ENCODE data around the gene ICAM5.

DNA sequence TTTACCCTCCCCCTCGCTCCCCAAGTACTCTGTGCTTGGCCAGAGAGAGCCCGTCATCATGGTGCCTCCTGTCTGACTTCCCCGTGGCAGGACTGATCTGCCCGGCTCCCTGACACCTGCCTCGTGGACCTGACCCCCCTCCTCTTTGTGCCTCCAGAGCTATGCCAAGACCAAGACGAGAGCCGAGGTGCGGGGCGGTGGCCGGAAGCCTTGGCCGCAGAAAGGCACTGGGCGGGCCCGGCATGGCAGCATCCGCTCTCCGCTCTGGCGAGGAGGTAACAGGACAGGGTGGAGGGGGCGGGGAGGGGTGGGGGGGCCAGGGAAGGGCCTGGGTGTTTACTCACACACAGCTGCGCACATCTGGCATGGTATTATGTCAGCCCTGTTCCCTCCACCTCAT lies 33.2 kb upstream of the ICAM5 start:
- TF ChIP-seq, protein P1, sequence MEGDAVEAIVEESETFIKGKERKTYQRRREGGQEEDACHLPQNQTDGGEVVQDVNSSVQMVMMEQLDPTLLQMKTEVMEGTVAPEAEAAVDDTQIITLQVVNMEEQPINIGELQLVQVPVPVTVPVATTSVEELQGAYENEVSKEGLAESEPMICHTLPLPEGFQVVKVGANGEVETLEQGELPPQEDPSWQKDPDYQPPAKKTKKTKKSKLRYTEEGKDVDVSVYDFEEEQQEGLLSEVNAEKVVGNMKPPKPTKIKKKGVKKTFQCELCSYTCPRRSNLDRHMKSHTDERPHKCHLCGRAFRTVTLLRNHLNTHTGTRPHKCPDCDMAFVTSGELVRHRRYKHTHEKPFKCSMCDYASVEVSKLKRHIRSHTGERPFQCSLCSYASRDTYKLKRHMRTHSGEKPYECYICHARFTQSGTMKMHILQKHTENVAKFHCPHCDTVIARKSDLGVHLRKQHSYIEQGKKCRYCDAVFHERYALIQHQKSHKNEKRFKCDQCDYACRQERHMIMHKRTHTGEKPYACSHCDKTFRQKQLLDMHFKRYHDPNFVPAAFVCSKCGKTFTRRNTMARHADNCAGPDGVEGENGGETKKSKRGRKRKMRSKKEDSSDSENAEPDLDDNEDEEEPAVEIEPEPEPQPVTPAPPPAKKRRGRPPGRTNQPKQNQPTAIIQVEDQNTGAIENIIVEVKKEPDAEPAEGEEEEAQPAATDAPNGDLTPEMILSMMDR (IDR thresholded peaks at IDR 0.05 in 2 of 3, conservative IDR thresholded peaks at IDR 0.05 in 1 of 3; ENCODE audit: borderline replicate concordance in 1 of 3, insufficient read depth in 1 of 3, low read depth in 2 of 3, low read length in 2 of 3), result no peak
- TF ChIP-seq, protein P2, sequence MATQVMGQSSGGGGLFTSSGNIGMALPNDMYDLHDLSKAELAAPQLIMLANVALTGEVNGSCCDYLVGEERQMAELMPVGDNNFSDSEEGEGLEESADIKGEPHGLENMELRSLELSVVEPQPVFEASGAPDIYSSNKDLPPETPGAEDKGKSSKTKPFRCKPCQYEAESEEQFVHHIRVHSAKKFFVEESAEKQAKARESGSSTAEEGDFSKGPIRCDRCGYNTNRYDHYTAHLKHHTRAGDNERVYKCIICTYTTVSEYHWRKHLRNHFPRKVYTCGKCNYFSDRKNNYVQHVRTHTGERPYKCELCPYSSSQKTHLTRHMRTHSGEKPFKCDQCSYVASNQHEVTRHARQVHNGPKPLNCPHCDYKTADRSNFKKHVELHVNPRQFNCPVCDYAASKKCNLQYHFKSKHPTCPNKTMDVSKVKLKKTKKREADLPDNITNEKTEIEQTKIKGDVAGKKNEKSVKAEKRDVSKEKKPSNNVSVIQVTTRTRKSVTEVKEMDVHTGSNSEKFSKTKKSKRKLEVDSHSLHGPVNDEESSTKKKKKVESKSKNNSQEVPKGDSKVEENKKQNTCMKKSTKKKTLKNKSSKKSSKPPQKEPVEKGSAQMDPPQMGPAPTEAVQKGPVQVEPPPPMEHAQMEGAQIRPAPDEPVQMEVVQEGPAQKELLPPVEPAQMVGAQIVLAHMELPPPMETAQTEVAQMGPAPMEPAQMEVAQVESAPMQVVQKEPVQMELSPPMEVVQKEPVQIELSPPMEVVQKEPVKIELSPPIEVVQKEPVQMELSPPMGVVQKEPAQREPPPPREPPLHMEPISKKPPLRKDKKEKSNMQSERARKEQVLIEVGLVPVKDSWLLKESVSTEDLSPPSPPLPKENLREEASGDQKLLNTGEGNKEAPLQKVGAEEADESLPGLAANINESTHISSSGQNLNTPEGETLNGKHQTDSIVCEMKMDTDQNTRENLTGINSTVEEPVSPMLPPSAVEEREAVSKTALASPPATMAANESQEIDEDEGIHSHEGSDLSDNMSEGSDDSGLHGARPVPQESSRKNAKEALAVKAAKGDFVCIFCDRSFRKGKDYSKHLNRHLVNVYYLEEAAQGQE (IDR thresholded peaks at IDR 0.05; ENCODE audit: low read depth), result no peak
- TF ChIP-seq POLR2A (IDR thresholded peaks at IDR 0.05; ENCODE audit: borderline replicate concordance, extremely low read depth, insufficient read depth, insufficient read length) (no peak), ZFX (IDR thresholded peaks at IDR 0.05) (no peak), RAD21 (IDR thresholded peaks at IDR 0.05; ENCODE audit: low read depth) (no peak)

All from HCT116 (cell line).